Hematopoietic multipotent progenitor cell treated with erythropoietin and hydrocortisone succinate and interleukin-3 and kit ligand, for 6 days (in vitro differentiated cells): Measurements from ENCODE around the gene EVC.
"Not testable (repeated sequence)": the region's sequence is repeated elsewhere in the genome, so short reads cannot be mapped to it uniquely, and the experiment has no call there.

Experiments used
- DNase-seq: peaks from one replicate; pipeline ENCODE4 v3.0.0-alpha.2; 2015

EVC gene

GRCh38 chr4:5852523-5853202, 141.7 kb downstream of the EVC start:
- no peak for DNase-seq

- no peak for DNase-seq
Observed at GRCh38 chr4:5854929-5855328, 143.9 kb downstream of the EVC start.

GRCh38 chr4:5856362-5856761, 145.4 kb downstream of the EVC start:
- not testable (repeated sequence) for DNase-seq

DNA sequence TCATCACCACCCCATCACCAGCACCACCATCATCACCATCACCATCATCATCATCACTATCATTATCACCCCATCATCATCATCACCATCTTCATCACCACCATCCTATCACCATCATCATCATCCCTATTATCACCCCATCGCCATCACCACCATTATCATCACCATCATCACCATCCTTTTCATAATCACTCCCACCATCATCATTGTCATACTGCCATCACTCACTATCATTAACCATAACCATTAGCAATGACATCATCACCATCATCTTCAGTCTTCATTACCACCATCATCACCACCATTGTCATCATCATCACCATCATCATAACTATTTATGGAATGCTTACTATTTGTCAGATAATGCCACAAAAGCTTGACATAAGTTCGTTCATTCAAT, 146.2 kb downstream of the EVC start:
- no peak for DNase-seq

DNA sequence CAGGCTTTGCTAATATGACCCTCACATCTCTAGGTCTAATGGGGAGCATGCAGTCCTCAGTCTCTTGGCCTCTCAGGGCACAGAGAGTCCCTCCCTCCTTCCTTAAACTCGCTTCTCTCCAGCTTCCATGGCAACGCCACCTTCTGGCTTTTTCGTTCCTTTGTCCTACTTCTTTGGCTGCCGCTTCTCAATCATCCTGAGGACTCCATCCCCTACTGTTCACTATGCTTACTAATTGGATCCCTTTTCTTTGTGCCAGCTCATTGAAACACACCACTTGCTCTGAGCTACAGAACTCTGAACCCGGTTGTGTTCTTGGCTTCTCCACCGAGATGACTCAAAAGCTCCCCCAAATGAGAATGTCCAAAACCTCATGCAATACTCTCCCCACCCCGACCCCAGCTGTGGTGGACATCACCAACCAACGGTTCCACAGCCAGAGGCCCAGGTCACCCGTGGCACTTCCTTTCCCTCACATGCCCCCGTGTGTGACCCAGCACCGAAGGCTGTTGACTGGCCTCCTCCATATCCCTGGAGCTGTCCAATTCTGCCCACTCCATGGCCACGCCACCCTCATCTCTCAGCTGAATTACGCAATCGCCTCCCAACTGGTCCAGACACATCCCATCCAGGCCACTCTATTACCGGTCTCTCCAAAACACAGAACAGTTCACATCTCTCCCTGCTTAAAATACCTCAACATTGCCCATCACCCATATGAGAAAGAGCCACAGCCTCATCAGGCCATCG, 147.2 kb downstream of the EVC start:
- DNase-seq = no peak

DNA sequence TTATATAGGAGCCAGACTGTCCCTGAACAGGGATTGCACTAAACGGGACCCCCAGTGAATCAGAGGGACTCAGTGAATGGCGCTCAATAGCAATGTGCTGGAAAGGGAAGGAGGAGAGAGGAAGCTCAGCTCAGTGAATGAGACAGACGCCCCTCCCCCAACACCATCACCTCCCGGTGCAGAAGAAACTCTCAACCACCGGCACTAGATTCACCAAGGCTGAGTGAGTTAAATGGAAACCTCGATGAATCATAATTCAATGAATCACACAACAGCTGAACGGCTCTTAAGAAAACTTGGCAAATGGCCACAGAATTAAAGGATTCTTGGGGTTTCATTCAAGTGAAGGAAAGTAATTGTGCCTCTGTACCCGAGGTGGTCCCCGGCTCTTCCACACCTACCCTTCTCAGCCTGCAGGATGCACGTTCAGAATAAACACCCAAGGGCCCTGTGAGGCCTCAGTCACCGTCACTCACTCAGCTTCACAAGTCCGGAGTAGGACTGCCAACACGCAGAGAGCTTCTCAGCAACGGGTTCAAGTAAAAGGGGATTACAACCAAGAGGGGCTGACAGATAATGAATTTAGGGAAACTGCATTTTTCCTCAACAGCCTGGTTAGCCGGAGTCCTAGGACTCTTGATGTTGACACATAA, 152.6 kb downstream of the EVC start:
- DNase-seq = peak; percentile 36
